ENCODE measurements around the gene NOD2.

Gene NOD2

DNA sequence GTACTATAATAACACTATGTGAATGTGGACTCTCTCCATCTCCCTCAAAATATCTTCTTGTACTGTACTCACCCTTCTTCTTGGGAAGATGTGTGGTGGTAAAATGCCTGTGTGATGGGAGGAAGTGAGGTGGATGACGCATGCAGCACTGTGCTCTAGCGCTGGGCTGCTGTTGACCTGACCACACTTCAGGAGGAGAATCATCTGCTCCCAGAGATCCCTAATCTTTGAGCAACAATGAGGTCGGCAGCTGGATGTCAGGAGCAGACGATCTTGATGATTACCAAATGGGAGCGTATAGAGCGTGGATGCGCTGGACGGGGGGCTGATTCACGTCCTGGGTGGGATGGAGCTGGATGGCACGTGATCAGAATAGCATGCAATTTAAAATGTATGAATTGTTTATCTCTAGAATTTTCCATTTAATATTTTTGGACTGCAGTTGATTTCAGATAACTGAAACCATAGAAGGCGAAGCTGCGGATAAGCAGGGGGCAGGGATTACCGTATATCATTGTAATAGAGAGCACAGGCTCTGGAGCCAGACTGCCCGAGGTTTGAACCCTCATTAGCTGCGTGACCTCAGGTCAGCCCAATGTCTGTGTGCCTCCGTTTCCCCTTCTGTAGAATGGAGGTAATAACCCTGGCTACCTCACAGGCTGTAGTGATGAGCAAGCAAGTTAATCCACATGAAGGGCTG lies 24.8 kb downstream of the NOD2 start:
- no peak for DNase-seq

DNA sequence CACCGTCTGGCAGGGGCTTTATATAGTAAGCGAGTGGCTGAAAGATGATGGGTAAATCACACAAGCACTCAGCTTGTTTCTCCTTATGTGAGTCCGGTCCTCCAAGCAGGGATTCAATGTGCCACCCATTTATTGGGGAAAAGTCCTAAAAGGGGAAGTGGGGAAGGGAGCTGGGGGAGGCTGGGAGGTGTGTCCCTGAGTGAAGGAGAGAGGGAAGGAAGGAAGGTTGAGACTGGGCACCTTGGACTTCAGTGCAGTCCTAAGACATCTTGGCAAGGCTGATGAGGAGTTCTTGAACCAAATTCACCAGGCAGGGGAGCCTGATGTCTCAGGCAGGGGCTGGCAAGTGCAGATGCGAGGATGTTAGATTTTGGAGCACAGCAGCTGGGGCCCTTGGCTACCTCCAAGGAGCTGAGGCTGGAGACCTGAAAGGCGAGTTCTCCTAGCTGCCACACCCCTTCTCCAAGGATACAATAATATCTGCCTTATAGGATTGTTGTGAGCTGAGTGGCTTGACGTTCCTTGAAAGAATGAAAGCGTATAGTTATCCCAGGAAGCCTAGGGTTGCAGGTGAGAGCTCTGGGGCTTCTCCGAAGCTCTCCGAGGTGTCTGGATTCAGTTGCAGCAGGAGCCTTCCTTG lies 25.5 kb downstream of the NOD2 start:
- DNase-seq, result no peak

DNA sequence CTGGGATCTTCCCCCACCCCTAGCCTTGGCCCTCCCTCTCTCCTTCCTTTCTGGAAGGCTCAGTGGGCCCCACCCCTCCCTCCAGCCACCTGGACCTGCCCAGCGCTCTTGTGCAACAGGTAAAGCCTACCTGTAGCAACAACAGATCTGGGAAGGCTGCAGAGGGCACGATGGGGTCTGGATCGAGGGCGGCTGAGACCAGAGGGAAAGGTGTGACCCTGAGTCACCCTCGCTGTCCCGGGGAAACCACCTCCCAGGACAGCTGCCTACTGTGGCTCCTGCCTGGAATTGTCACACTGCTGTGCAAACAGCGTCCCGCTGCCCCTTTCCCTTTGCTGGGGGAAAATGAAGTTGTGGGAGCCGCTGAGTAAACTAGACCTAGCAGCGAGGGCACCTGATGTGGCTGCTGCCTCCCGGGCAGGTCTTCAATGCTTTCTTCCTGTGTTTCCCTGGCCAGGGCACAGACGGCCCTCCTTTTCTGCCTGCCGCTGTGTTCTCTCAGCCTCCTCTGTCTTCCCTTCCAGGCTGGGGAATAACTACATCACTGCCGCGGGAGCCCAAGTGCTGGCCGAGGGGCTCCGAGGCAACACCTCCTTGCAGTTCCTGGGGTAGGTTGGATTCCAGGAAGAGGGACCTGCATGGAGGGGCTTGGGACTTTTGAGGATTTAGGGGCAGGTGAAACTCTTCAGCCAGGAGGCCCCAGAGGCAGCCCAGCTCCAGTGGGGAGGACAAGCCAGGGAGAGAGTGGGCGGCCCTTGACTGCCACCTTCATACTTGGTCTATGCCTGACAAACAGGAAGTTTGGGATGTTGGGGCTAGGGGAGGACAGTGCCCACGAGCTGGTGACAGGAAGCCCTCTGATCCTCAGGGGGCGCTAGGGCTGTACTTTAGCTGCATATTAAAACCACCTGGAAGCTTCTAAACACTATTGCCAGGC lies 26.3 kb downstream of the NOD2 start:
- DNase-seq, result no peak

DNA sequence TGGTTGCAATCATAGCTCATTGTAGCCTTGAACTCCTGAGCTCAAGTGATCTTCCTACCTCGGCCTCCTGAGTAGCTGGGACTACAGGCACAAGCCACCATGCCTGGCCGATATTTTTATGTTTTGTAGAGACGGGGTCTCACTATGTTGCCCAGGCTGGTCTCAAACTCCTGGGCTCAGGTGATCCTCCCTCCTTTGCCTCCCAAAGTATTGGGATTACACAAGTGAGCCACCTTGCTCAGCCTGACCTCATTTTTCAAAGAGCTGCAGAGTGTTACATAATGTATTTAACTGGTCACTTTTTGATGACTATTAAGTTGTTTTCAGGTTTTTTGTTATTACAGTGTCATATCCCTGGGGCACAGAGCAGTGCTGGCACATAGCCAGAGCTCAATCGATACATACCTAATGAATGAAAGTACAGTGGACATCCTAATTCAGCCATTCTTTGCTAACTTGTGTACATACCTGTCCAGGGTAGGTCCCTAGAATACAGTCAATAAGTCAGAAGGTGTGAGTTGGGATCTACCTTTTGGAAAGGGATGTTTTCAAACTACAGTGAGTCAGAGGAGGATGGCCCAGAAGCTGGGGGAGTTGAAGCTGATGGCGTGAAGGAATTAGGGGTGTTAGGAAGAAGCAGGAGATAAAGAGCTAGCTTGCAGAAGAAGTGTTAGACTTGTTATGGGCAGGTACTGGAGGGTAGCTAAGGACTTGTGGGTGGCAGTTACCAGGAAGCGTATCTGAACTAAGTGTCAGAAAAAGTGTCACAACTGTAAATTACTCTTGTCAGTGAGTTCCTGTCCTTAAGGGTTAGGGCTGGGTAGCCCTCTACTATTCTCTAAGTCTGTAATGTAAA lies 28.4 kb downstream of the NOD2 start:
- no peak for DNase-seq

DNA sequence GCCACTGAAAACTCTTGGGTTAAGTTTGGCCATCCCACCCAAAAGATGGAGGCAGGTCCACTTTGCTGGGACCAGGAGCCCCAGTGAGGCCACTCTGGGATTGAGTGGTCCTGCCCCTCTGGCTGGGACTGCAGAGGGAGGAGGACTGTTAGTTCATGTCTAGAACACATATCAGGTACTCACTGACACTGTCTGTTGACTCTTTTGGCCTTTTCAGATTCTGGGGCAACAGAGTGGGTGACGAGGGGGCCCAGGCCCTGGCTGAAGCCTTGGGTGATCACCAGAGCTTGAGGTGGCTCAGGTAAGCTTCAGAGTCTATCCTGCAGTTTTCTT lies 29.0 kb downstream of the NOD2 start:
- no peak for DNase-seq

DNA sequence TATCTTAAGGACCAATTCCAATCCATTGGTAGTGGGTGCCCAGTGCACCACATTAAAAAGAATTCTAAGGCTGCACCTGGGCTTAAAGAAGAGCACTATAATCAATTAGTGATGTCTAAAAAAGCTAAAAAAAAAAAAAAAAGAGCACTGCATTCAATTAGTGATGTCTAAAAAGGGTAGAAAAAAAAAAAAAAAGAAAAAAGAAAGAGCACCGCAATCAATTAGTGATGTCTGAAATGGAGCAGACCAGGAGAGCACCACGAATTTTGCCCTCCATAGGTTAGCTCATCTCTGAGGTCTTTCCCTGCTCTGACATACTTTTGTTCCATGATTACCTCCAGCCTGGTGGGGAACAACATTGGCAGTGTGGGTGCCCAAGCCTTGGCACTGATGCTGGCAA lies 29.6 kb downstream of the NOD2 start:
- no peak for DNase-seq

DNA sequence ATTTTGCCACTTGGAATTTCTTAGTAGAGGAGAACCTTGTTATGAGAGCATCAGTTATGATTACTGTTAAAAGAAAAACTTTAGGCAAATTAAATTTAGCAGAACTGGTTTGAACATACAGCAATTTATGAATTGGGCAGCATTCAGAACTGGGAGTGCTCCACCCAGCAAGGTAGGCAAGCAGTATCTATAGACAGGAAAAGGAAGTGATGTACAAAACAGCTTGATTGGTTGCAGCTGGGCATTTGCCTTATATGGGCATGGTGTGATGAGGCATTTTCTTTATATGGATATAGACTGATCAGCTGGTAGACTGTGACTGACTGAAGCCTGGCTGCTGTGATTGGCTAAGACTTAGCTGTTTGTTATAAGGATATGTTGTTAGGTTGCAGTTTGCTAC lies 30.9 kb downstream of the NOD2 start:
- no peak for DNase-seq

DNA sequence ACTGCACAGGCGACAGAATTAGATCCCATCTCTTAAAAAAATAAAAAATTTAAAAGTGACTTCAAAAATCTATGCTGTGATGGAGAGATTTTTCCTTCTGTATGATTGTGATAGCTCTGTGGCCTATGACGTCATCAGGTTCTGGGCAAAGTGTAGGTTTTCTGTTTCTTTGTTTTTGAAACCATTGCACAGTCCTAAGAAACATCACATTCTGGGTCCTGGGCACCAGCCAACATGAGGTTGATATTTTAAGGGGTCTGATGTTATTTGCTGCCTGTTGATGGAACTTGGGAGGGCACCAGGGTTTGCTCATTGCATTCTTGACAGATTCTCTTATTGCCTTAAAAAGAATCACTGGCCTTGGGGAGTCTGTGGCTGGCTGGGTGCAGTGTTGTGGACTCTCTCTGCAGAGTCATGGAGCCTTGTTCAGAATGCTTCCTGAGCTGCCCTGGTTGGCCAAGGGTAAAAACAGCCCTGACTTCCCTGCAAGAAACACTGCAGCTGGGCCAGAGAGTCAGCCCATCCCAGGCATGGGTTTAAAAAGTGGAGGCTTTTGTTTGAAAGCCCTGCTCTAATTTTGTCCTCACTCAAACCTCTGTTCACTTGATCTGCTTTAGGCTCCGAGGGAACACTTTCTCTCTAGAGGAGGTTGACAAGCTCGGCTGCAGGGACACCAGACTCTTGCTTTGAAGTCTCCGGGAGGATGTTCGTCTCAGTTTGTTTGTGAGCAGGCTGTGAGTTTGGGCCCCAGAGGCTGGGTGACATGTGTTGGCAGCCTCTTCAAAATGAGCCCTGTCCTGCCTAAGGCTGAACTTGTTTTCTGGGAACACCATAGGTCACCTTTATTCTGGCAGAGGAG lies 38.0 kb downstream of the NOD2 start:
- no peak for DNase-seq

DNA sequence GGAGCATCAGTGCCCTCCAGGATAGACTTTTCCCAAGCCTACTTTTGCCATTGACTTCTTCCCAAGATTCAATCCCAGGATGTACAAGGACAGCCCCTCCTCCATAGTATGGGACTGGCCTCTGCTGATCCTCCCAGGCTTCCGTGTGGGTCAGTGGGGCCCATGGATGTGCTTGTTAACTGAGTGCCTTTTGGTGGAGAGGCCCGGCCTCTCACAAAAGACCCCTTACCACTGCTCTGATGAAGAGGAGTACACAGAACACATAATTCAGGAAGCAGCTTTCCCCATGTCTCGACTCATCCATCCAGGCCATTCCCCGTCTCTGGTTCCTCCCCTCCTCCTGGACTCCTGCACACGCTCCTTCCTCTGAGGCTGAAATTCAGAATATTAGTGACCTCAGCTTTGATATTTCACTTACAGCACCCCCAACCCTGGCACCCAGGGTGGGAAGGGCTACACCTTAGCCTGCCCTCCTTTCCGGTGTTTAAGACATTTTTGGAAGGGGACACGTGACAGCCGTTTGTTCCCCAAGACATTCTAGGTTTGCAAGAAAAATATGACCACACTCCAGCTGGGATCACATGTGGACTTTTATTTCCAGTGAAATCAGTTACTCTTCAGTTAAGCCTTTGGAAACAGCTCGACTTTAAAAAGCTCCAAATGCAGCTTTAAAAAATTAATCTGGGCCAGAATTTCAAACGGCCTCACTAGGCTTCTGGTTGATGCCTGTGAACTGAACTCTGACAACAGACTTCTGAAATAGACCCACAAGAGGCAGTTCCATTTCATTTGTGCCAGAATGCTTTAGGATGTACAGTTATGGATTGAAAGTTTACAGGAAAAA lies 38.8 kb downstream of the NOD2 start:
- DNase-seq, result no peak

DNA sequence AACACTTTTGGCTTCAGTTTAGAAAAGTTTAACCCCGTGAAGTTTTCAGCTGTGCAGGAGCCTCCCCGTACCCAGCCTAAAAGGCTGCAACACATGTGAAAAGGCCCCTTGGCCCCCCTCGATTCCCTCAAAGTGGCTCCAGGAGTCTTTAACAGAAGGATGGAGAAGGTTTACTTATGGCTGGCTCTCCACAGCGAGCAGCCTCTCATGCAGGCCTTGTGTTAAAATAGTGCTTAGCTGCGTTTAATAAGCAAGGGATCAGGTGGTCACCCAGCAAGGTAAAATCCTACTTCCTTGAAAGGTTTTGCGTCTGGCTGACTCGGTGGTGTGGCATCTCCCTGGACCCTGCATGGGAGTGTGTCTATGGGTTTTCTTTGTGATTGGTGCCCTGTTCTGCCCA lies 40.1 kb downstream of the NOD2 start:
- no peak for DNase-seq

DNA sequence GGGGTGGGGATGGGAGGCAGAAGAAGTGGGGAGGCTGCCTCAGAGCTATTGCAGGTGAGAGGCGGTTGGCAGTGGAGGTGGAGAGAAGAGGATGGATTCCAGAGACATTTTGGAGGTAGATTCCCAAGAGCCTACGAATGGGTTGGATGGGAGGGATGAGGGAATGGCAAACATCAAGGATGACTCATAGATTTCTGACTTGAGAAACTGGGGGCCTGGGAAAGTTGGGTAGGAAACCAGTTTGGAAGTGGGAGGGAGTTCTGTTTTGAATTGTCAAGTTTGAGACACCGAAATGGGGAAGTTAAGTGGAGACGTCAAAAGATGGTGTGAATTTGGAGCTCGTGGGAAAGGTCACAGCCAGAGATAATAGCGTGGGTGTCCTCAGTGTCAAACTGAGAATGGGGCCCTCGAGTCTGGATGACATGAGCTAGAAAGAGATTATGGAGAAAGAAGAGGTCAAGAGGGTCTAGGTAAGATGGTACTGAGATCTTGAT lies 42.3 kb downstream of the NOD2 start:
- no peak for DNase-seq

DNA sequence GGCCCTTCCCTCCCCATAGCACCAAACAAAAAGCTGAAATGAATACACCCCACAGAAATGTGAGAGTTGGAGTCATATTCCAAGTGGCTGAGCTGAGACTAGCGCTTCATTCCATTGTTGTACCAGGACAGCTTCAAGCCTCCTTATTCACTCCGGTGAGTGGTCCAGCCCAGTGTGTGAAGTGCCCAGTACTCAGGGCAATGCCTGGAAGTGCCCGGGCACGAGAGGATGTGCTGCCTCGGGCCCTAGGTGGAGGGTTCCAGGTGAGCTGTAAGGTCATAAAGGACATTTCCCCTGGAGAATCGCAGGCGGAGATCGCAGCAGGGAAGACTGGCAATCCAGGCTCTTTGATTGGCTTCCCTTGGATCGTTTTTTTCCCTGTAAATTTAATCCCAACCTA lies 43.0 kb downstream of the NOD2 start:
- DNase-seq, result no peak

DNA sequence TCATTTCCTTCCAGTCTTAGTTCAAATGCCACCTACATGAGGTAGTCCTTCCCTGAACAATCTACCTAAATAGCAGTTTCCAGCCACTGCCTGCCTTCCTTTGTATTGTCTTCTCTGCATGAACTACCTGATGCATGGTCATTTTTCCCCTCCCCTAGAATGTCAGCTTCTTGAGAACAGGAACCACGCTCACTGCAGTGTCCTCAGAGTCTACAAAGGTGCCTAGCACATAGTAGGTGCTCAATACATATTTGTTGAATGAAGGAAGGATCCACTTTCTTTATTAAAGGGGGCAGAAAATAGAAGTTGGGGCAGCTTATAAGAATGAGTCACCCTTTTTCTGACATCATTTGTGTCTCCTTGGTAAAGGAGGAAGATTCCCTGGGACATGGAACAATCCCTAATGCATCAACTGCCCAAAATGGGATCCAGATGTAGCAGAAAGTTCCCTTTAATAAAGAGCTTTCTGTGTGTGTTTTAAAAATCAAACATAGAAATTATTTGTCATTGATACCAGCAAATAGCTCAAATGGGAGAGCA lies 44.1 kb downstream of the NOD2 start:
- DNase-seq, result no peak

DNA sequence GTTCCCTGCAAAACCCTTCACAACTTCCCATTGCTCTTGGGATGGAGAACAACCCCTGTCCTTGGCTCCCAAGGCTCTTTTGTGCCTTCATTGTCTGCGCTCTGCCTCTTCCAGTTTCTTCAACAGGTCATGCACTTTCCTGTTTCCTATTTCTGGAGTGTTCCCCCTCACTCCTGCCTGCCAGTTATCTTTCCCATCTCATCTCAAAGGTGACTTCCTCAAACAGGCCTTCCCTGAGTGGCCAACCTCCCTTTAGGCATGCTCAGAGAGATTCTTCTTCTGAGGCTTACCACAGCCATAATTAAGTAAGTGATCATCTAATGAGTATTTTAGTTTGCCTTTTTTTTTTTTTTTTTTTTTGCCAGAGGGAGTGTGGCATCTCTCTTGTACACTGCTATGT lies 45.6 kb downstream of the NOD2 start:
- no peak for DNase-seq

DNA sequence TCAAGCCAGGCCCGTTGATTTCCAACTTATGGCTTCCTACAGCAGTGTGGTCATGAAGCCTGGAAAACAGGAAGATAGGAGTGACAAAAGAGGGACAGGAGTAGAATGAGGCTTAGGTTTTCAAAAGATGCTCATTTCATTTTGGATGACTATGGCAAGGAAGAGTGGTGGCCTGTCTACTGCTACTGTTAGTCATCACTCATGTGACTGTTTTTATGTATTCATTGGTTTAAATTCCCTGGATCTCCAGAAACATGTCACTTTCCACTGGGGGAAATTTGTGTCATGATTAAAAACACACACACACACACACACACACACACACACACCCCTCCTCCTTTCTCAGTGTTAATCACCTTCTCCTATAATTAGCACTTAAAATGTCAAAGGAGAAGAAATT lies 47.3 kb downstream of the NOD2 start:
- no peak for DNase-seq

DNA sequence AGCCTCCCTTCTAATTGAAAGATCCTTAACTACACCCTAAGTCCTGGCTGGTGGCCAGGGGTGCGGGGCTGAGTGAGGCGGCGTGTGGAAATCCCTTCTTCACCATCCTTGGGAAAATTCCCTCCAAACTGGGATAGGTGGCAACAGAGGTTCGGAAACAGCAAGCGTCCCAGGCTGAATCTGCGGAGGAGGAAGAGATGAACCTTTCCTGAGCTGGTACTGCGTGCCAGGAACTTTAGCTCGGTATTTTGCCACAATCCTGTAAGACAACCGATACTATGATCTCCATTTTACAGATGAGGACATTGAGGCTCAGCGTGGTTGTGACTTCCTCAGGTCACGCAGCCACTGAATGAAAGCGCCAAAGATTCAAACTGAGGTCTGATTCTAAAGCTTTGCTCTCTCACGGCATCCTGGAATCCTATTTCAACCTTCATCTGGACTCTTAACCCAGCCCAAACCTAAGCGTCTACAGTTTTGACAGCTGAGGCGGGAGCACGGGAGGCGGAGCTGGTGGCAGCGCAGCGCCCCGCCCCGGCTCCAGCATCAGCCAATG lies 47.9 kb downstream of the NOD2 start:
- no peak for DNase-seq

DNA sequence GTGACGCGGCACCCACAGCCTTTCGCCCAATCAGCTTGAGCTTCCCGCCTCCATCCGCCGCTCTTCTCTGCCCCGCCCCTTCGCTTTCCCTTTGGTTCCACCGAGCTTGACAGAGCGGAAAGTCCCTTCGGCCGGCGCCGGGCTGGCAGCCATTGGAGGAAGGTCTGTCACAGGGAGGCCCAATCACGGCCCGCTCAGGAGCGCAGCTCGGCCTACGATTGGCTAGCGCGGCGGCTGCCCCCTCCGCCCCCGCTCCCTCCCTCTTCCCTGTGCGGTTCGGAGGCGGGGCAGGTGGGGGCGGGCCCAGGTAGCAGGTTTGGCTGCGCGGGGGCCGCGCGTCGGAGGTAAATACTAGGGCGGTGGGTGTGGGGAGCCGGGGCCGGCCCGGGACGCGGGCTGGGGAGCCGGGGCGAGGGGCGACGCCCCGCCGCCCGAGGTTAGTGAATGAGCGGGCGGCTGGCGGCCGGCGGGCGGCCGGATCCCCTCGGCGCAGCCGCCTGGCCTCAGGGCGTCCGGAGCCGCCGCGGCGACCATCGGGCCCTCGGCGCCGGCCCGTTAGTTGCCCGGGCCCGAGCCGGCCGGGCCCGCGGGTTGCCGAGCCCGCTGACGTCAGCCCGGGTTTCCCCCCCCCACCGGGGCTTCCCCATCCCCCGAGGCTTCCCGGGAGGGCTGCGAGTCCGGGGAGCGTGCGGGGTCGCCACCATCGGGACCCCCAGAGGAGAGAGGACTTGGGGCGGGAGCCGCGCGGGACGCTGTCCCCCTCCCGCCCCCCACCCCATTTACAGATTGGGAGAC lies 48.6 kb downstream of the NOD2 start, which contains the start of gene CYLD:
Gene CYLD, plus strand, starts transcription at position 306 of the 795 bp plus-strand sequence. CDS start 7,613 bp downstream, outside the sequence.
- DNase-seq, result peak; percentile 100

DNA sequence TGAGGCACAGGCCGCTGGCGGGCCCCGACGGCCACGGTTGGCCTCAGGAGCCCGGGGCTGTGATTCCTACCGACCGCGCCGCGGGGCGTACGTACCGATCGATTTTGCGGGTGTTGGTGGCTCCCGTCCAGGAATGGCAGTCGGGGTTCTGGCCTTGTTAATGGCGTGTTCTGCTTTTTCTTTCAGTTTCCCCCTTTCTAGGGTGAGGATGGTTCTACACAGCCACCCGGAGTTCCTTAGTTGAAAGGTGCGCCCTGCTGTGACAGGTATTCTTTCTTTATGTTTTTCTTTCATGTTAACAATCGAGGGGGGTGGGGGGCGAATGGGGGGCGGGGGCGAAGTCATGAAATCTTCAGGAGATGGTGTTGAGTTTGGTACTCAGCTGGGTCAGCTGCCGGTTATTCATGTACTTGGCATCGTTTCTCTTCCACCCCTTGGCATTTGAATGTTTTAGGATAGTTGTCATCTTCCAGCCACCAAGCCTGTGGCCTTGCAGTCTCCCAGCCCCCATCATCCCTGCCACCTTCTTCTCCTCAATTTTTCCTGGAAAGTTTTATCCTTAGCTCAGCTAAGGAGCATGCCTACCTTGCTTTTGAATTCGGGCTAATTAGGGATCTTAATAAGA lies 49.3 kb downstream of the NOD2 start:
- peak; percentile 66 for DNase-seq
